HepG2 (cell line): ENCODE results near the gene ZNF777. TPM values are rescaled to one million over a fixed set of nuclear protein-coding genes. Genes with fewer than 3 reads are reported as not detected.

ENCODE experiments used
- ATAC-seq: fragments of 200-7000 bp; cut with Tn5 transposase; 3 replicates; pipeline ENCODE4 v1.9.1; 2020; ENCODE audit warnings: mild to moderate bottlenecking, moderate library complexity
- BruUV-seq: library from RNA; stranded (reverse); fragments of 400-500 nt; replicated peaks from 2 replicates; lab custom pipeline; 2021; lab: Mats Ljungman, UMichigan
- CTCF ChIA-PET: fragments of 300-600 bp; formaldehyde crosslinking; extraction: SDS; loops from one replicate; lab custom pipeline; 2021; ENCODE audit warnings: low total read pairs, inconsistent platforms, low intra/inter-chr PET ratio; lab: Yijun Ruan, JAX
- POLR2A ChIA-PET: fragments of 350-600 bp; sonication (Branson Sonifier 250); formaldehyde crosslinking; loops from one replicate; lab custom pipeline; 2020; ENCODE audit warnings: antibody characterized with exemption, inconsistent platforms; lab: Yijun Ruan, JAX
- DNase-seq: peaks from one replicate; pipeline ENCODE4 v3.0.0-alpha.2; 2015; ENCODE audit warnings: low spot score
- FAIRE-seq: peaks from 3 replicates; lab custom pipeline; 2011; peaks lifted over from hg19 to GRCh38; lab: Jason Lieb, UNC
- H2AFZ ChIP-seq: one replicate; pipeline ENCODE4 v1.6.1; 2011; ENCODE audit warnings: low read length, inconsistent platforms
- H3K27ac ChIP-seq: fragments of 300-600 bp; 3 replicates; pipeline ENCODE4 v1.8.0; 2011; ENCODE audit warnings: mixed run types, mild to moderate bottlenecking, mixed read lengths, low read length, inconsistent platforms; ENCODE audit not compliant: insufficient read depth; ENCODE audit errors: extremely low read length
- H3K27me3 ChIP-seq, 2 experiments: fragments of 200-600 bp in 1 of 2; 2 replicates in 1 of 2; 3 replicates in 1 of 2; pipeline versions ENCODE4 v1.6.0 to v1.8.0; 2011; ENCODE audit warnings: low read length in 2 of 2, mild to moderate bottlenecking in 2 of 2, moderate library complexity in 2 of 2, inconsistent platforms in 1 of 2; ENCODE audit not compliant: insufficient read depth in 2 of 2, control insufficient read depth in 1 of 2
- H3K36me3 ChIP-seq, 2 experiments: fragments of 200-600 bp in 1 of 2; replicated peaks in 1 of 2; 2 replicates in 1 of 2; 3 replicates in 1 of 2; pipeline versions ENCODE4 v1.5.1 to v1.8.0; 2011; ENCODE audit warnings: low read length in 2 of 2, inconsistent platforms in 1 of 2; ENCODE audit not compliant: insufficient read depth in 2 of 2, control insufficient read depth in 1 of 2
- H3K4me1 ChIP-seq: 2 replicates; pipeline ENCODE4 v1.5.1; 2012; ENCODE audit warnings: low read length, inconsistent platforms; ENCODE audit not compliant: insufficient read depth
- H3K4me2 ChIP-seq: 2 replicates; pipeline ENCODE4 v1.6.0; 2011; ENCODE audit warnings: low read depth, low read length, inconsistent platforms
- H3K4me3 ChIP-seq, 3 experiments: fragments of 200-600 bp in 1 of 3; sonication (generic), shearing (Covaris generic) in 1 of 3; replicated peaks in 1 of 3; 2 replicates each; pipeline ENCODE4 v1.5.1; 2011 to 2016; ENCODE audit warnings: low read length in 3 of 3, inconsistent platforms in 2 of 3, low read depth in 2 of 3, mild to moderate bottlenecking in 2 of 3, control low read depth in 1 of 3, mixed read lengths in 1 of 3; ENCODE audit not compliant: insufficient read depth in 1 of 3
- H3K79me2 ChIP-seq: one replicate; pipeline ENCODE4 v1.6.1; 2011; ENCODE audit warnings: low read length, inconsistent platforms; ENCODE audit not compliant: insufficient read depth
- H3K9ac ChIP-seq: 2 replicates; pipeline ENCODE4 v1.6.0; 2011; ENCODE audit warnings: mild to moderate bottlenecking, low read depth, low read length, inconsistent platforms; ENCODE audit not compliant: insufficient read depth
- H3K9me3 ChIP-seq: 2 replicates; pipeline ENCODE4 v1.5.1; 2012; ENCODE audit warnings: mild to moderate bottlenecking, low read length
- H4K20me1 ChIP-seq: 2 replicates; pipeline ENCODE4 v1.6.0; 2011; ENCODE audit warnings: inconsistent platforms, mild to moderate bottlenecking, low read length, moderate library complexity; ENCODE audit not compliant: insufficient read depth
- ARID2 ChIP-seq: sonication (generic); formaldehyde crosslinking; IDR thresholded peaks from 2 replicates; pipeline ENCODE4 v1.8.1; 2022; ENCODE audit warnings: mild to moderate bottlenecking, missing genetic modification reagents, borderline replicate concordance
- ARID3A ChIP-seq: IDR thresholded peaks from 2 replicates; pipeline ENCODE4 v1.6.1; 2012; ENCODE audit warnings: low read depth, low read length, improper control_type of control experiment
- BORCS8-MEF2B ChIP-seq: sonication (generic); formaldehyde crosslinking; IDR thresholded peaks from 2 replicates; pipeline ENCODE4 v1.8.0; 2022; ENCODE audit warnings: mild to moderate bottlenecking, missing genetic modification reagents
- CC2D1A ChIP-seq: sonication (generic); formaldehyde crosslinking; IDR thresholded peaks from 2 replicates; pipeline ENCODE4 v1.8.1; 2023; ENCODE audit warnings: mild to moderate bottlenecking, missing genetic modification reagents
- MEIS2 ChIP-seq: sonication (generic); formaldehyde crosslinking; IDR thresholded peaks from 2 replicates; pipeline ENCODE4 v1.9.0; 2021; ENCODE audit warnings: mild to moderate bottlenecking, missing genetic modification reagents
- PLRG1 ChIP-seq: fragments of 450-650 bp; conservative IDR thresholded peaks from 2 replicates; pipeline ENCODE4 v1.6.1; 2016
- POLR2AphosphoS5 ChIP-seq: IDR thresholded peaks from 2 replicates; pipeline ENCODE4 v1.6.1; 2012; ENCODE audit warnings: low read depth, low read length
- REPIN1 ChIP-seq: sonication (generic); formaldehyde crosslinking; IDR thresholded peaks from 2 replicates; pipeline ENCODE4 v1.8.0; 2022; ENCODE audit warnings: missing genetic modification reagents, low read depth, mild to moderate bottlenecking, borderline replicate concordance
- RFX5 ChIP-seq: IDR thresholded peaks from 2 replicates; pipeline ENCODE4 v1.6.1; 2011; ENCODE audit warnings: low read depth, low read length, improper control_type of control experiment
- YEATS4 ChIP-seq: sonication (generic); formaldehyde crosslinking; IDR thresholded peaks from 2 replicates; pipeline ENCODE4 v1.4.0; 2020; ENCODE audit warnings: missing genetic modification reagents, borderline replicate concordance
- ZIK1 ChIP-seq: sonication (generic); formaldehyde crosslinking; IDR thresholded peaks from 2 replicates; pipeline ENCODE4 v1.5.0; 2020; ENCODE audit warnings: mild to moderate bottlenecking, low read depth, missing genetic modification reagents, borderline replicate concordance
- ZNF543 ChIP-seq: sonication (generic); formaldehyde crosslinking; IDR thresholded peaks from 2 replicates; pipeline ENCODE4 v1.4.0; 2020; ENCODE audit warnings: mild to moderate bottlenecking, missing genetic modification reagents
- ZNF660 ChIP-seq: sonication (generic); formaldehyde crosslinking; IDR thresholded peaks from 2 replicates; pipeline ENCODE4 v1.5.1; 2020; ENCODE audit warnings: mild to moderate bottlenecking, low read depth, missing genetic modification reagents, borderline replicate concordance
- WGBS: methylation state at CpG from one replicate; pipeline ENCODE4 v1.1.6; 2017; ENCODE audit warnings: low lambda C conversion rate; 5-methylcytosine and 5-hydroxymethylcytosine counted together
- in situ Hi-C: cut with HindIII; loops from 2 replicates; pipeline ENCODE4 v1.10.0; 2017; ENCODE audit warnings: low pct_unique_long_range_greater_than_20kb; ENCODE audit not compliant: extremely low pct_ligation_motif_present
- intact Hi-C: fragments of 100-400 bp; cut with micrococcal nuclease; formaldehyde crosslinking; loops from one replicate; pipeline ENCODE4 v1.10.0; 2022; ENCODE audit not compliant: unreplicated experiment
- polyA plus RNA-seq, 8 experiments: library from polyadenylated mRNA; depleted of rRNA in 3 of 8; stranded (reverse) in 7 of 8; unstranded in 1 of 8; fragments of >200 nt; fragmentation: Illumina TruSeq in 4 of 8; extraction: Trizol in 4 of 8; gene quantifications; 2 replicates each; pipeline versions ENCODE4 v1.2.1 to v1.2.3, GENCODE V29; 2011 to 2016; ENCODE audit warnings: low read depth in 4 of 8, missing spikeins in 1 of 8, mixed read lengths in 1 of 8; ENCODE audit not compliant: insufficient read depth in 1 of 8
- total RNA-seq, 5 experiments: library from RNA; depleted of rRNA; stranded (reverse); fragments of >200 nt; fragmentation: Illumina TruSeq; extraction: Trizol; gene quantifications; 2 replicates each; pipeline ENCODE4 v1.2.3, GENCODE V29; 2016; ENCODE audit warnings: low read depth in 1 of 5
- TF ChIP-seq, protein P1 (sequence below): sonication (generic); formaldehyde crosslinking; IDR thresholded peaks from 2 replicates; pipeline ENCODE4 v1.4.0; 2020; ENCODE audit warnings: low read depth, mild to moderate bottlenecking, missing genetic modification reagents

The ZNF777 gene
- total and polyA plus RNA-seq, 2 of the 13 experiments (the other 11 are each of a cell fraction or from before 2014, with no cell fraction given): 3.8 to 6.0 TPM

DNA sequence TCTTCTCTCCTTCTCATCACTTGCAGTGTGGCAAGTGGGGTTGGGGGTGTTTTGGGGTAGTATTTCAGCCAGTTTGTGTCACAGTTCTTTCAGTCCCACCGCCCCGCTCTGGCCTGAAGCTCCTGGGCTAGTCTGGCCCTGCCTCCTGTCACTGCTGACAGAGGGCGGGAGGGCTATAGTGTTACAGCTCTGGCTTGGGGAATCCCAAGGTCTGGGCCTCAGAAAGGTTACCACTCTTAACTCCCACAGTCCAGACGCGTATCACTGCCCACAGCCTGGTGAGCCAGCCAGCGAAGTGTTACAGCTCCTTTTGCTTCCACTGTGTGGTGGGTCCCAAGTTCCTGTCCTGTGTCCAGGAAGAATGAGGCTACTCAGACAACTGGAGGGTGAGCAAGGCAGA lies 56.0 kb downstream of the ZNF777 start:
- intact Hi-C loops: loop anchor here (5.0 kb wide), 1 partner anchor 98 kb away; no protein-coding TSS in a partner anchor
- Histone ChIP-seq H3K79me2 (no peaks in the 10 kb centered on the region), H3K4me1 (0 out of 2 replicates have a peak, but pooled peaks cover 1% of the 10 kb centered on the region), H3K4me3 (no peak overlapping the region), H3K36me3 (no peaks in the 10 kb centered on the region), H4K20me1 (no peaks in the 10 kb centered on the region), H3K9ac (no peak overlapping the region), H3K4me2 (no peak overlapping the region), H3K27ac (no peak overlapping the region)
- DNase-seq: no peak
- 20% methylated on average over 2 of the region's 6 CpGs for WGBS
- no peak for TF ChIP-seq MEIS2 (CRISPR knock-in tag)
- TF ChIP-seq BORCS8-MEF2B (CRISPR knock-in tag): no peak
- TF ChIP-seq ZIK1 (CRISPR knock-in tag): no peak
- TF ChIP-seq ZNF660 (CRISPR knock-in tag): no peak
- TF ChIP-seq PLRG1: no peak
- no peak for TF ChIP-seq REPIN1
- TF ChIP-seq ARID3A: no peak
- TF ChIP-seq ZNF543 (CRISPR knock-in tag): no peak
- no peak for TF ChIP-seq CC2D1A (CRISPR knock-in tag)
- no peak for TF ChIP-seq RFX5
- no peak for TF ChIP-seq ARID2 (CRISPR knock-in tag)
- TF ChIP-seq YEATS4 (CRISPR knock-in tag): no peak
- no peak for TF ChIP-seq POLR2AphosphoS5
- TF ChIP-seq, protein P1, sequence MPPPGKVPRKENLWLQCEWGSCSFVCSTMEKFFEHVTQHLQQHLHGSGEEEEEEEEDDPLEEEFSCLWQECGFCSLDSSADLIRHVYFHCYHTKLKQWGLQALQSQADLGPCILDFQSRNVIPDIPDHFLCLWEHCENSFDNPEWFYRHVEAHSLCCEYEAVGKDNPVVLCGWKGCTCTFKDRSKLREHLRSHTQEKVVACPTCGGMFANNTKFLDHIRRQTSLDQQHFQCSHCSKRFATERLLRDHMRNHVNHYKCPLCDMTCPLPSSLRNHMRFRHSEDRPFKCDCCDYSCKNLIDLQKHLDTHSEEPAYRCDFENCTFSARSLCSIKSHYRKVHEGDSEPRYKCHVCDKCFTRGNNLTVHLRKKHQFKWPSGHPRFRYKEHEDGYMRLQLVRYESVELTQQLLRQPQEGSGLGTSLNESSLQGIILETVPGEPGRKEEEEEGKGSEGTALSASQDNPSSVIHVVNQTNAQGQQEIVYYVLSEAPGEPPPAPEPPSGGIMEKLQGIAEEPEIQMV (CRISPR knock-in tag): no peak
- TF ChIP-seq, all 625 proteins: peak for 0
- Histone ChIP-seq H2AFZ (no peak overlapping the region), H3K9me3 (no peaks in the 10 kb centered on the region), H3K27me3 (peaks cover 0 to 31% of the 10 kb centered on the region in 2 experiments; a peak in 3 of 5 replicates)
- ChIA-PET CTCF (no interaction called here), POLR2A (no interaction called here)
- BruUV-seq: no TSS peak
- in situ Hi-C loops: no loop called here
- FAIRE-seq: no peak
- peak; percentile 49; the same call in 2 of the 3 replicates for ATAC-seq
